Heart left ventricle (tissue), 16 donors: ENCODE data around the gene VAPA. TPM values are rescaled to one million over a fixed set of nuclear protein-coding genes. Genes with fewer than 3 reads are reported as not detected.

ENCODE experiments used
- ATAC-seq, 4 donors: fragments of 200-7000 bp; cut with Tn5 transposase; one replicate each; pipeline ENCODE4 v1.9.1; 2020 to 2022; ENCODE audit warnings: moderate library complexity in 4 of 4, mild to moderate bottlenecking in 3 of 4, moderate number of reproducible peaks in 1 of 4
- DNase-seq, 5 donors: peaks; one replicate each; pipeline ENCODE4 v3.0.0-alpha.2; 2020
- H3K27ac ChIP-seq, 12 donors: fragments of 200-600 bp; sonication (generic) in 4 of 12; one replicate each; pipeline versions ENCODE4 v1.5.0 to v1.8.0; 2016 to 2022; ENCODE audit warnings: mild to moderate bottlenecking in 2 of 12
- H3K27me3 ChIP-seq, 9 donors: fragments of 200-600 bp; sonication (generic) in 2 of 9; one replicate each; pipeline versions ENCODE4 v1.5.1 to v1.8.0; 2016 to 2022; ENCODE audit warnings: mild to moderate bottlenecking in 3 of 9
- H3K36me3 ChIP-seq, 9 donors: fragments of 200-600 bp; sonication (generic) in 2 of 9; one replicate each; pipeline versions ENCODE4 v1.5.0 to v1.8.0; 2018 to 2022; ENCODE audit warnings: mild to moderate bottlenecking in 2 of 9
- H3K4me1 ChIP-seq, 12 donors: fragments of 200-600 bp; sonication (generic) in 4 of 12; one replicate each; pipeline versions ENCODE4 v1.5.0 to v1.8.0; 2016 to 2022; ENCODE audit warnings: mild to moderate bottlenecking in 3 of 12
- H3K4me3 ChIP-seq, 12 donors: fragments of 200-600 bp; sonication (generic) in 4 of 12; one replicate each; pipeline versions ENCODE4 v1.5.0 to v1.8.0; 2017 to 2022; ENCODE audit warnings: mild to moderate bottlenecking in 9 of 12, moderate library complexity in 4 of 12
- H3K9me3 ChIP-seq, 12 donors: fragments of 200-600 bp; sonication (generic) in 4 of 12; one replicate each; pipeline versions ENCODE4 v1.5.0 to v1.8.0; 2016 to 2022; ENCODE audit warnings: mild to moderate bottlenecking in 1 of 12
- CTCF ChIP-seq, 12 donors: fragments of 200-600 bp; sonication (generic) in 4 of 12; IDR thresholded peaks; one replicate each; pipeline versions ENCODE4 v1.5.0 to v1.8.0; 2018 to 2022; ENCODE audit warnings: antibody characterized with exemption in 12 of 12, mild to moderate bottlenecking in 5 of 12
- POLR2A ChIP-seq, 2 donors: fragments of 450-650 bp; IDR thresholded peaks; one replicate each; pipeline ENCODE4 v1.6.1; 2017; ENCODE audit warnings: antibody characterized with exemption in 2 of 2, mild to moderate bottlenecking in 2 of 2, moderate library complexity in 2 of 2
- WGBS, 4 donors: extraction: QIAGEN DNeasy Blood & Tissue Kit in 2 of 4; methylation state at CpG; one replicate each; pipeline versions ENCODE4 v1.1.5 to v1.1.7; 2013 to 2018; 5-methylcytosine and 5-hydroxymethylcytosine counted together
- intact Hi-C, 10 donors: fragments of 100-400 bp; cut with DNase I; formaldehyde crosslinking; loops; one replicate each; pipeline versions ENCODE4 v1.11.1 to v1.14.2; 2022
- polyA plus RNA-seq, 2 donors: library from polyadenylated mRNA; stranded (reverse); fragments of 200-250 nt; gene quantifications; one replicate each; pipeline ENCODE4 v1.2.3, GENCODE V29; 2013
- total RNA-seq, 9 donors: library from RNA; depleted of rRNA in 2 of 9; stranded (reverse); fragments of >200 nt in 2 of 9; fragmentation: NEBNext Ultra II Directional in 3 of 9; extraction: Animal tissue kit (Norgen Biotek cat#: 25700) in 3 of 9; gene quantifications; one replicate each; pipeline versions ENCODE4 v1.1.0 to v1.2.4, GENCODE V29; 2016 to 2023
- donor health status: ischemic (EF 13 %, LVEDD 7.1; RV severe dilation, severe dysfunction).
- donor health status: healthy with polysubstance abuse.
- donor health status: DM: no; HTN: yes; CAD: no.
- donor health status: DM: no; HTN: no; CAD: no.
- donor health status: ischemic (EF 25% LVEDD 6.9; RV normal size, moderate dysfunction).
- donor health status: ischemic (EF 25% LVEDD 5.7; RV mildly dilated, moderate dysfunction).
- donor health status: healthy.
- donor health status: DM: yes; HTN: yes; CAD: no.
- donor health status: ischemic (EF 35%, LVEDD 5.7; RV mildly dilated, moderate dysfunction).
- donor health status: nonischemic (EF 11% LVEDD 7.7; RV severe dilation, severe dysfunction).
- donor health status: DM: yes; HTN: yes; CAD: no.
- donor health status: PGD.
- donor health status: ischemic (EF 29% LVEDD 5.4; RV normal size, mild dysfunction).
- donor health status: nonischemic (EF 23%, LVEDD 6.1; RV moderate dilation, normal function).

VAPA gene
- total and polyA plus RNA-seq, 11 donors, result 107 to 289 (median 201) TPM

- H3K4me3 ChIP-seq, result no peak overlapping the region
- intact Hi-C loops, result no loop called here
- ATAC-seq (no peak), DNase-seq (peak in 3 of 5 donors; percentile 39 to 70 (median 39))
- TF ChIP-seq POLR2A (IDR thresholded peaks at IDR 0.05), result no peak
- TF ChIP-seq CTCF (IDR thresholded peaks at IDR 0.05), result no peak
- H3K4me1 ChIP-seq, result peaks cover 0 to 5% (median 0%) of the 10 kb centered on the region in 12 donors
- H3K36me3 ChIP-seq, result no peaks in the 10 kb centered on the region
- WGBS, 4 donors, result 55 to 74% (median 63%) methylated on average over 10 of the region's 10 CpGs
- H3K9me3 ChIP-seq, result no peaks in the 10 kb centered on the region
- H3K27me3 ChIP-seq, result no peaks in the 10 kb centered on the region
- no peak overlapping the region for H3K27ac ChIP-seq
Measured at GRCh38 chr18:9902832-9903231, 11.0 kb upstream of the VAPA start.

- TF ChIP-seq CTCF (IDR thresholded peaks at IDR 0.05), result no peak
- TF ChIP-seq POLR2A (IDR thresholded peaks at IDR 0.05), result no peak
- intact Hi-C loops, result loop anchor here in 1 of 10 donors (5.0 kb wide), 1 partner anchor 33 kb away; no protein-coding TSS in a partner anchor
- ATAC-seq (no peak), DNase-seq (no peak)
- WGBS, 4 donors, result 56 to 65% (median 60%) methylated on average over 5 of the region's 5 CpGs
- Histone ChIP-seq H3K9me3 (no peaks in the 10 kb centered on the region), H3K36me3 (no peaks in the 10 kb centered on the region), H3K4me3 (no peak overlapping the region), H3K27ac (no peak overlapping the region), H3K27me3 (no peaks in the 10 kb centered on the region), H3K4me1 (peaks cover 0 to 5% (median 0%) of the 10 kb centered on the region in 12 donors)
Measured at GRCh38 chr18:9905401-9905922, 8.4 kb upstream of the VAPA start.

- no peaks in the 10 kb centered on the region for H3K27me3 ChIP-seq
- no peak for DNase-seq
- WGBS, 4 donors, result 84 to 94% (median 87%) methylated on average over 3 of the region's 3 CpGs
- H3K4me1 ChIP-seq, result peaks cover 0 to 5% (median 0%) of the 10 kb centered on the region in 12 donors
- TF ChIP-seq POLR2A (IDR thresholded peaks at IDR 0.05) (no peak), CTCF (IDR thresholded peaks at IDR 0.05) (no peak)
- H3K4me3 ChIP-seq, result no peak overlapping the region
- ATAC-seq, result no peak
- intact Hi-C loops, result loop anchor here in 1 of 10 donors (5.0 kb wide), 1 partner anchor 34 kb away; no protein-coding TSS in a partner anchor
- no peaks in the 10 kb centered on the region for H3K36me3 ChIP-seq
- no peaks in the 10 kb centered on the region for H3K9me3 ChIP-seq
- no peak overlapping the region for H3K27ac ChIP-seq
Measured at GRCh38 chr18:9906481-9906880, 7.3 kb upstream of the VAPA start.

- intact Hi-C loops, result loop anchor here in 1 of 10 donors (5.0 kb wide), 1 partner anchor 36 kb away; no protein-coding TSS in a partner anchor
Measured at GRCh38 chr18:9907867-9908266, 5.9 kb upstream of the VAPA start.

More at GRCh38 chr18:9907867-9908266, 5.9 kb upstream of the VAPA start:
- Histone ChIP-seq H3K9me3 (no peaks in the 10 kb centered on the region), H3K36me3 (no peaks in the 10 kb centered on the region), H3K27ac (no peak overlapping the region), H3K27me3 (no peaks in the 10 kb centered on the region), H3K4me3 (no peak overlapping the region), H3K4me1 (peaks cover 0 to 4% (median 2%) of the 10 kb centered on the region in 12 donors)
- TF ChIP-seq CTCF (IDR thresholded peaks at IDR 0.05), result no peak
- TF ChIP-seq POLR2A (IDR thresholded peaks at IDR 0.05), result no peak
- 92 to 96% (median 93%) methylated on average over 4 of the region's 4 CpGs for WGBS, 4 donors
- DNase-seq (no peak), ATAC-seq (no peak)
